AG09309 (cell line): Measurements from ENCODE around the gene DCAF5.
"Not testable (repeated sequence)": the region's sequence is repeated elsewhere in the genome, so short reads cannot be mapped to it uniquely, and the experiment has no call there.

Experiments used
- DNase-seq: peaks from one replicate; pipeline ENCODE4 v3.0.0-alpha.2; 2010; ENCODE audit warnings: low read depth
- H3K4me3 ChIP-seq: 2 replicates; pipeline ENCODE4 v1.5.1; 2011; ENCODE audit warnings: mild to moderate bottlenecking, low read depth, low read length, moderate library complexity; ENCODE audit not compliant: control insufficient read depth
- TF ChIP-seq, protein P1 (sequence below): IDR thresholded peaks from 2 replicates; pipeline ENCODE4 v1.5.1; 2011; ENCODE audit warnings: mild to moderate bottlenecking, low read depth, low read length, inconsistent platforms; ENCODE audit not compliant: insufficient read depth, control insufficient read depth; ENCODE audit errors: missing control alignments

The DCAF5 gene

DNA sequence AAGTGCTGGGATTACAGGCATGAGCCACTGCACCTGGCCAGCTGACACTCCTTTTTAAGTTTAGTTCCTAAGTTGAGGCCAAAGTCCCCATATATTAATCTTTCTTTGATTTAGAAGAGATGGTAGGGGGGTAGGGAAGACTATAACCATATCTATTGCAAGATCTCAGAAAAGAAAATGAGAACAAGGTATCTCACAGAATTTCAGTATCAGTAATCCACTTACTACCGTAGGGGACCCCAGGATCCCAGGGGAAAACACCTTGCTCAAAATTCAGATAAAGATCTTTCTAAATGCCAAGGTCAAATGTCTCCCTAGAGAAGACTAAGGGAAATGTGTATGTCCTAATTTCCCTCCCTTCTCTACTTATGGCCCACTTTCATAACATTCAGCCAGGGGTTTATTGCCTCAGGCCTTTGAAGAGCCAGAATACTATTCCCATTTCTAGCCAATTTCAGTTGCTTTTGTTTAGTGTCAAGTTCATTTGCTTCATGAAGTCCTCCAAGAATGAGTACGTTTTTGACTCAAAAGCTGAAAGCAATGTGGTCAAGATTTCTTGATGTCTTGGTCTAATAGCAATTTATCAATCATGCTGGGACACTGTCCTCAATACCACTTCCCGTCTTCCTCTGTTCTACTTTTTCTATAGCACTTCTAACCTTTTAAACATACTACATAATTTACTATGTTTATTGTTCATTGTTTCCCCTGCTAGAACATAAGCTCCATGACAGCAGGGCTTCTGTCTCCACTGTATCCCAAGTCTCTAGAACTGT is 86.3 kb downstream of the DCAF5 start:
- H3K4me3 ChIP-seq: no peak overlapping the region
- DNase-seq: no peak
- TF ChIP-seq, protein P1, sequence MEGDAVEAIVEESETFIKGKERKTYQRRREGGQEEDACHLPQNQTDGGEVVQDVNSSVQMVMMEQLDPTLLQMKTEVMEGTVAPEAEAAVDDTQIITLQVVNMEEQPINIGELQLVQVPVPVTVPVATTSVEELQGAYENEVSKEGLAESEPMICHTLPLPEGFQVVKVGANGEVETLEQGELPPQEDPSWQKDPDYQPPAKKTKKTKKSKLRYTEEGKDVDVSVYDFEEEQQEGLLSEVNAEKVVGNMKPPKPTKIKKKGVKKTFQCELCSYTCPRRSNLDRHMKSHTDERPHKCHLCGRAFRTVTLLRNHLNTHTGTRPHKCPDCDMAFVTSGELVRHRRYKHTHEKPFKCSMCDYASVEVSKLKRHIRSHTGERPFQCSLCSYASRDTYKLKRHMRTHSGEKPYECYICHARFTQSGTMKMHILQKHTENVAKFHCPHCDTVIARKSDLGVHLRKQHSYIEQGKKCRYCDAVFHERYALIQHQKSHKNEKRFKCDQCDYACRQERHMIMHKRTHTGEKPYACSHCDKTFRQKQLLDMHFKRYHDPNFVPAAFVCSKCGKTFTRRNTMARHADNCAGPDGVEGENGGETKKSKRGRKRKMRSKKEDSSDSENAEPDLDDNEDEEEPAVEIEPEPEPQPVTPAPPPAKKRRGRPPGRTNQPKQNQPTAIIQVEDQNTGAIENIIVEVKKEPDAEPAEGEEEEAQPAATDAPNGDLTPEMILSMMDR: no peak

DNA sequence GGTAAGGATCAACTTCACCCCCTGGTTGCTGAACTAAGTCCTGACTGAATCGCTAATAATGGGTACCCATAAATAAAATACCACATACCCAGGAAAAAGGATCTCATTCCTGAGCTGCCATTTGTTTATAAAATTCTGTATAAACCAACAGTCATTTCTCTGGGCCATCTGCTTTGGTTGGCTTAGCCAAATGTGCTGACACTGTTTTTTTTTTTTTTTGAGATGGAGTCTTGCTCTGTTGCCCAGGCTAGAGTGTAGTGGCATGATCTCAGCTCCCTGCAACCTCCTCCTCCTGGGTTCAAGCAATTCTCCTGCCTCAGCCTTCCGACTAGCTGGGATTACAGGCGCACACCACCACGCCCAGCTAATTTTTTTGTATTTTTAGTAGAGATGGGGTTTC is 87.0 kb downstream of the DCAF5 start:
- H3K4me3 ChIP-seq, DNase-seq: not testable (repeated sequence)

DNA sequence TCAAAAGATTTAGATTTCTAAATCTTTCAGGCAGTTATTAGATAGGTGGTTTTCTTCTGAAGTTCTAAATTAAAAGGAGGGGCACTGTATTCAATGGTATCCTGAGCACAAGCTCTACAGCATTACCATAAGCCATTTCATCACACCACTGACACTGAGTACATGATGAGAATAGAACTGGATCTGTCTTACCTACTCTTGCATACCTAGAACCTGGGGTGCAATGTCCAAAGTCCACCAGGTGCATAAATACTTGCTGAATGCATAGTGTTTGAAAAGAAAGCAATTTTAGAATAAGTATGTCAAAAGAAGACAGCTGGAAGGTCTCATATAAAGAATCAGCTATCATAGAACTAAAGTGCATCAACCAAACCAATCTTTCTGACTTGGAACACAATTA is 88.3 kb downstream of the DCAF5 start:
- TF ChIP-seq, protein P1: no peak
- DNase-seq: no peak
- H3K4me3 ChIP-seq: no peak overlapping the region

DNA sequence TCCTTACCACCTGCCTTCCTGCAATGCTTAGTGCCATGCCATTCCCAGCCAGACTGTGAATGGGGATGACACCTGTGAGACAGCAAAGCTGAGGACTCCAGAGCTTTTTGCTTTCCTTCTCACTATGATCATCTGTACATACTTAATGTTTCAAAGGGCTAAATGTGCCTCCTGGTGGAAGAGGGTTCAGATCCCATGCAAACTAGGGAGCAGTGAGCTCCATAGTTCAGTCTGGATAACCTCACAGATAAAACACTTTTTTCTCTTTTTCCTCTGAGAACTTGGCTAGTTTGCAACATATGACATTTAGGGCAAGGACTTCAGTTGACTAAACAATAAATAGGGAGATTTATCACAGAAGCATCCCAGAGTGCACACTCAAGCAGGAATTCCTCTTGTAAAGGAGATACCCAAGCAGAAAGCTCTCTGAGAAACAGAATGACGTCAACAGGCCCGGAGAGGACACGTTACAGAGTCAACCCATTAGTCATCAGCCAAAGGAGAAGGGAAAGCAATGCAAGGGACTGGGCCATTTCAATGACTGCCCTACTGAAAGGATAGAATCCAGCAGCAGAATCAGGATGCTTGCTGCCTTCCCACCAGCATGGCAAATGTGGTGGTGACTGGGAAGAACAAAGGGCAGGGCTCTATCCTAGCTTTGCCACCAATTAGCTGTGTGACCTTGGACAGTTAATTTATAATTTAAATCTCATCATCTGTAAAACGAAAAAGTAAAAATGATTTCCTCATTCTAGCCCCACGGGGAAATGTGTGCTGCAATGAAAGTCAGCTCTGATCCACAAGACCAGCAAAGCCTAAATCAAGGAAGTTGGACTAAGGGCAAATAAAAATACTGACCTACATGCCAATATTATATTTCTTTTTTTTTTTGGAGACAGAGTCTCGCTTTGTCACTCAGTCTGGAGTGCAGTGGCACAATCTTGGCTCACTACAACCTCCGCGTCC is 93.0 kb downstream of the DCAF5 start:
- TF ChIP-seq, protein P1: peak; percentile 8
- no peak overlapping the region for H3K4me3 ChIP-seq
- DNase-seq: peak; percentile 93

DNA sequence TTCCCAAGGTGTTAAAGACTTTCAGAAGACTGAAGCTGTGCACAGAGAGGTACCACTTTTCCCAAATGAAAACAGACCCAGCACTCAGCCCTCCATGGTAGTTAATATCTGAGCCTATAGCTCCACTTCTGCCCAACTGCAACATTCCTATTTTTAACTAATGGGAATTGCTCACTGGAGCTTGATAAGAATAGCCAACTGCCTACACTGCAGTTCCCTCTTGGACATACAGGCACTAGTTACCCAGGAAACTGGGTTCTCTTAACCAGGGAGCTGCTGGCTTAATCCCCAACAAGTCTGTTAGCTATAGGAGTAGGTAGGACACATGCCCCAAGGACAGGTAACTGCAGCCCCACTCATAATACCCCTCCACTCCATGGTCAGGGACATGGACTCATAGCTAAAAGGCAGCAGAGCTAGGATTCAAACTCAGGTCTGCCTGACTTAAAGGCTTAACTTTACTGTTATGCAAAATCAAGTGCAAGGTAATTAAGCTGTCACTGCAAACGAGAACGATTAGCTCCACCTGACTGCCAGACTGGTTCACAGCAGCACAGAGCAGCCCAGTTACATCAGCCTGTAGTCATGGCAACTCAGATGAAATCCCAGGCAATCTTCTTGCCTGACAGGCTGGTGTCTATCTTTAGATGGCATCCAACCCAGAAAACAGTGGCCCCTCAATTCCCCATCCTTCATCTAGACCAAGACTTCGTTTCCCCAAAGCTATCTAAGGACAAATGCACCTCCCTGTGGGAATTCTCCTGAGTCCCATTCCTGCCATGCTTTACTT is 96.7 kb downstream of the DCAF5 start:
- H3K4me3 ChIP-seq: no peak overlapping the region
- TF ChIP-seq, protein P1: no peak
- DNase-seq: no peak

DNA sequence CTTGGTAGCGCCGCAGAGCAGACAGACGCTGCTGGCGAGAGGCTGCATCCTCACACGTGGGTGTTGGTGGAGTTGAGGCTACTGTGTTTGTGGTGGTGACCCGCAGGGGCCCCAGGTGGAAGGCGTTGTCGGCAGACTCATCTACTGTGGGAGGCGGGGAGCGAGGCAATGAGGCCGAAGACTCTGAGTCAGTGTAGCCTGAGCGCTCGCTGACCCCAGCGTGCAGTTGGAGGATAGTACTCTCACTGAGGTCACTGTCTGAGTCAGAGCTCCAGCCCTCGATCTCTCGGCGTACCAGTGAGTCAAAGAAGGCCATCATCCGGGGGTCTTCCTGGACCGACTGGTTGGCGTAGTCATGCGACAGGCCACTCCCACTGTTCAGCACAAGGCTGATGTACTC is 97.8 kb downstream of the DCAF5 start:
- no peak for DNase-seq
- no peak overlapping the region for H3K4me3 ChIP-seq
- TF ChIP-seq, protein P1: no peak
